GM19452 (cell line): ENCODE measurements around the gene PMPCA.
A peak's percentile ranks its signal among the peaks of the same experiment; 100 is the strongest.
"Not testable (repeated sequence)": the region's sequence is repeated elsewhere in the genome, so short reads cannot be mapped to it uniquely, and the experiment has no call there.

Experiments
- ATAC-seq: cut with Tn5 transposase; IDR thresholded peaks from one replicate; pipeline ENCODE4 v1.9.1; 2021; ENCODE audit not compliant: unreplicated experiment

PMPCA gene

GRCh38 chr9:136393531-136393930 is 16.9 kb upstream of the PMPCA start:
- ATAC-seq = no peak

DNA sequence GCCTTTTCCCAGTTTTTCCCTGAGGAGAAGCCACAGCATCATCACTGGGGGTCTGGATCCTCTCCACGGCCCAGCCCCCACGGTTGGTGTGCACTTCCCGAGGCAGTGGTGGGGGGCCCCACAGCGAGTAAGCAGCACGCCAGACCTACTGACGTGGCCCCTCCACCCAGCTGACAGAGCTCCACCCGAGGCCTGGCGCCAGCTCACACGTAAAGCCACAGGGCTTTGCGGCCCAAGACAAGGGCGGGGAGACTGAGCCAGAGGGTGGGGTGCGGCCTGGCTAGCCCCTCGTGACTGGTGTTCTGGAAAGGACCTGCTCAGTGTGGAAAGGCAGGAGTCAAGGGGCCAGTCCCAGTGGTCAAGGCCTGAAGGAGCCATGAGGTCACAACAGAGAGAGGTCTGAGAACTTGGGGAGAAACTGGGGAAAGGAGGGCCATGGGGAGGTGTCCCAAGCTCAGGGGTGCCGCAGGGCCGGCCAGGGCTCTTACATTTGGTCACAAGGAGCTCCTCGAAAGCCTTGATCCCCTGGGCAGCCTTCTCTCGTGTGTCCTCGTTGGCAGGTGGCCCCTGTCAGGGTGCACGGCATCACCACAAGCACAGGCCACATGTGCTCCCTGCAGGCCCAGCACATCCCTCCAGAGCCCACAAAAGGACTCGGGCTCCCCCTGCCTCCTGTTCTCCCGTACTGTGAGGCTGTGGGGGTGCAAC is 16.0 kb upstream of the PMPCA start:
- ATAC-seq = no peak

- ATAC-seq = no peak
These were observed 15.5 kb upstream of the PMPCA start for GRCh38 chr9:136395020-136395340.

GRCh38 chr9:136395345-136396218 is 14.9 kb upstream of the PMPCA start:
- ATAC-seq = no peak

DNA sequence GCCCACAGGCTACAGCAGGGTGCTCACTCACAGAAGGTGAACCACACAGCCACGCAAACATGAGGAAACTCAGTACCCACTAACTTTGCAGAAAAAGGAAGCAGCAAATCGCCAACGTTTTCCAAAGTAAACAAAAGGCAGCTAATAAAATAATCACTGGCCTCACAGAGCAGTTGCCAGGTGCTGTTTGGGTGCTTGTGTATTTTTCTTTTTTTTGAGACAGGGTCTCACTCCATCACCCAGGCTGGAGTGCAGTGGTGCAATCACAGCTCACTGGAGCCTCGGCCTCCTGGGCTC is 14.3 kb upstream of the PMPCA start:
- no peak for ATAC-seq

GRCh38 chr9:136397643-136398042 is 12.8 kb upstream of the PMPCA start:
- no peak for ATAC-seq

DNA sequence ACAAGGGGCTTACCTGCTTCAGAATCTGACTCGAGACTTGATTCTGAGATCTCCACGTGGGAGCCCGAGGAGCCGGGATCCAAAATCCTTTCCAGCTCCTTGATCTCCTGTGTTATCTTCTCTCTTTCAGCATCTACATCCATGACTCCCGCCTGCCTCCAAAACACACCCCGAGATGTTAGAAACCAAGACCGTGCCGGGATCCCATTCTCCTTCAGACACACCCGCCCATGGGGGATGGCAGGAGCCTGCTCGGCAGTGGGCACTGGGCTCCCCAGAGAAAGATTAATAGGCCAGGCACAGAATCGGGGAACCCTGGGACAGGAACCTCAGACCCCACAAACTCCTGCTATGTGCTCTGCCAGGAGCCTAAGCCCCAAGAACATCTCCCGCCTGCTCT is 12.2 kb upstream of the PMPCA start:
- ATAC-seq = no peak

DNA sequence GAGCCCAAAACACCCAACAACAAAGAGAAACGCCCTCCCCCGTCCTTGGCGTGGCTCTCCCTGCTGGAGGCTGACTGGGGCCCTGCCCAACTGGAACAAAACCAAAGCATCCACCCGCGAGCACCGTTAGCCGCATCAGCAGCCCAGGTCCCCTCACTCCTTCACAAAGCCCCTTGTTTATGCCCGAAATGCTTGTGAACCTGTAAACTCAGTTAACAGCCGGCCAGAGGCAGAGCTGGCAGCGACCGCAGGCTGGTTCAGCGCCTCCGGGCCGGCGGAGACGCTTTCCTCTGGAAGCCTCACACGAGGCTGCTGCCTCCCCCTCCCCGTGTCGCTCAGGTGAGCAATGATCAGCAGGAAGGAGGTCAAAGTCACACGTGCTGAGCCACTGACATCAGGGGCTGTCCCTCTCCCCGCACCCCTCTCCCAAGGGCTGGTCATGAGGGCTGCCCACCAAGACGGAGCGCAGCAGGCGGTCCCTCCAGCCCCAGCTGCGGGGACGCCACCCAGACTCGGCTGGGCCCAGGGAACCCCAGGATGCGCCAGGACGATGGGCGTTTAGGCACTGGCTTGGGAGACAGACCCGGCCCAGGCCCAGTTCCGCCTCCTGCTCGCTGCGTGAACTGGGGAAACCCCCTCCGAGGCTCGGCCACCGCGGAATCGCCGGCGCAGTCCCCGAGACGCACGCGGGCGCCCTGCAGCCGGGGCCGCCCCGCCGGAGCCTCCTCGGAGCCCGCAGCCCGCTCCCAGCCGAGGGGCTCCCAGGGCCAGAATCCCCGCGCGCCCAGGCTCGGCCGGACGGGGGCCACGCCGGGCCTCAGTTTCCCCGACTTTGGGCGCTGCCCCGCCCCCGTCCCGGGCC is 11.1 kb upstream of the PMPCA start:
- ATAC-seq = no peak

DNA sequence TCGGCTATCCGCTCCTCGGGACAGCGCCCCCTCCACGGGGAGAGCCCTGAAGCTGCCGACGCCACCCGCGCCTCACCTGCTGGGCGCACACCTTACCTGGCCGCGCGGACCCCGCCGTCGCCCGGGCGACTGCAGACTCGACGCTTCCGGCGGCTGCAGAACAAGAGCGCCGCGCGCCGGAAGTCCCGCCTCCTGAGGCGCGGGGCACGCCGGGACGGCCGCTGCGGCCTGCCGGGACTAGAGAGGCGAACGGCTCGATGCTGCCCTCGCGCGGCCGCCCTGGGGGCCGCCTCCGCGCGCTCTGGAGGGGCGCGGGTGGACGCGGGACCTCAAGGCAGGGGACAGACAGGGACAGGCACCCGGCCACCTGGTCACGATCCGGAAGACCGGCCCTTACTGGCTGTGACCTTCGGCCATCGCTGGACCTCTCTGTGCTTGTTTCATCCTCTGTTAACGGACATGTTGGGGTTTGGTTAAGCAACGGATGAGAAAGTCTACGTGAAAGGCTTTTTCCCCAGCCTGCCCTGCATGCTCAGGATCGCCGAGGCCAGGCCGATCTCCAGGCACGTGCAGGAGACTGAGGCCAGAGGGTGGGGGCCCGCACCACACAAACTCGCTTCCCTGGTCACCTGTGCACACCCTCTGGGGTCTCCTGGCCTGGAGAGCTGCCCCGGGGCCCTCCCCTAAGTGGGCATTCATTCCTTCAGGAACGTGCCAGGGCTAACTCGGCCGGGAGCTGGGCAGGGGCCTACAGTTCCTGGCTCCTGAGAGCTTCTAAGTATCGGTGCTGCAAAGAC is 10.2 kb upstream of the PMPCA start, which contains the start of gene SNAPC4:
SNAPC4 (minus strand) TSS at position 133 of the 797 bp plus-strand sequence. CDS start 1,742 bp downstream, outside the sequence.
- peak; percentile 68 for ATAC-seq

DNA sequence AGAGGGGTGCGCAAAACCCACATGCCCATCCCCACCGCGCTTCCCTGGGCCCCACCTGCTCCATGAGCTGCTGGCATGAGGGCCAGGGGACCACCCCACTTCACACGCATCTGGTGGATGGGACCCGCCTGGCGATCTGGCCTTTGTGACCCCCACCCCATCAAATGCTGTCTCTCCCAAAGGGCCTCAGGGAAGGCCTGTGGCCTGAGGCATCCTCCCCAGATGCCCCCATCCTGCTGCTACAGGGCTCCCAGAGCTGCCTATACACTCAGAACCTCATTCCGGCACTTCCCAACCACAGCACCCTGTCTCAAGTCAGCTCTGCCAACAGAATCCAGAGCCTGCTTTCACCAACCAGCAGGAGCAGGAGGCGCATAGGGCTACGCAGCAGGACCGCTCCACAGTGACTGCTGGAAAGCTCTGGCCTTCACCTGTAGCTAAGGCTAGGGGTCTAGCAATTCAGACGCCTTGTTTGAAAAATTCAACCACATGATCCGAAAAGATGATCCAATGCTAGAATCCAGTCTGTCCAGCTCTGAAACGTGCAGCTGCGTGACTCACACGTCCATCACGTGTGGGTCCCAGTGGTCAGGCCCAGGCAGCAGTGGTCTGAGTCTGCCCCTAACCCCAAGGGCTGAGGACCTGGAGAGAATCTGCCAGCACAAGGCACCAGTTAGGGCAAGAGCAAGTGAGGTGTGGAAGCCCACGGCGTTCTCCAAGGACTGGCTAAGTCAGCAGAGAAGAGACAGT is 9.1 kb upstream of the PMPCA start:
- no peak for ATAC-seq

DNA sequence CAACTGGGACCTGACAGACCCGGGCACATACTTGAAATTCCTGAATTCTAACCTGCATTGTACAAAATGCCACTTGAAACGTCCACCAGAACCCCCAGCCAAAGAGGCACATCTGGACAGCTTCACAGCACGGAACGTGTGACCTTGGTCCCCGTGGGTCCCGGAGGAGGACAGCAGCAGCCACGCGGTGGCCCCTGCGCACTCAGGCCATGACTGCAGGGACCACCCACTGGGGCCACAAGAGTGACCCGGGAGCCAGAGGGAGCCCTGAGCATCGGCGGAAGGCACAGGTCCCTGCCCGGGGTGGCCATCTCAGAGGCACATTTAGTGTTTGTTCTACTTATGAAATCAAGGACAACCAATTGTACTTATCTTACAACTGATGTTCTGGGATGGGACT is 8.4 kb upstream of the PMPCA start:
- no peak for ATAC-seq

DNA sequence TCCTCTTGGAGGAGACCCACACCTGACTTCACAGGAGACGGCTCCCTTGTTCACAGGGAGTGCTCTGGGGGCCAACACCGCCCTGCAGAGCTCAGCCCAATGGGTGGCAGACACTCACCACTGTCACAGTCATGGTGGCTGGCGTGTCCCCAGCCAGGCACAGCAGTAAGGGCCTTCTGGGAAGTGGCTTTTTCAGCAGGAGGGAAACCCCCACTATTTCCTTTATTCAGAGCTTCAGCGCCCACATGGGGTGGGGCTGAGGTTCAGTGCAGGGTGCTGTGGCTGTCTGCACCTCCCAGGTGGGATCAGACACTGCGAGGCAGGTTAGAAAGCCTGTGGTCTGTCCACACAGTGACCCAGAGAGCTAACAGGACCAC is 6.9 kb upstream of the PMPCA start:
- peak; percentile 41 for ATAC-seq

GRCh38 chr9:136403915-136404800 is 6.3 kb upstream of the PMPCA start:
- ATAC-seq = no peak

DNA sequence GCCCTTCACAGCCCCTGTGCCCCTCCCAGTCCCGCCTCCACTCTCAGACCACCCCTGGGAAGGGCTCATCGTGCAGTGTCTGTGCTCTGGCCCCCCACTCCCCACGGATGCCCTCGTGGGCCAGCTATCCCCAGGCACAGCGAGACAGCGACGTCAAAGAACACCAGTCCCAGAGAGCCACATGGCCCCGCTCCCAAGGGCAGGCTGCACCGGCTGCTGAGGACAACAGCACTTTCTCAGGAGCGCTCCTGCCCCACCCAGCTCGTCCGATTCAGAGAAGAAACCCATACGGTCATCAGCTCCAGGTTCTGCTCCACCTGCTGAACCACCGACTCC is 5.7 kb upstream of the PMPCA start:
- ATAC-seq = no peak

DNA sequence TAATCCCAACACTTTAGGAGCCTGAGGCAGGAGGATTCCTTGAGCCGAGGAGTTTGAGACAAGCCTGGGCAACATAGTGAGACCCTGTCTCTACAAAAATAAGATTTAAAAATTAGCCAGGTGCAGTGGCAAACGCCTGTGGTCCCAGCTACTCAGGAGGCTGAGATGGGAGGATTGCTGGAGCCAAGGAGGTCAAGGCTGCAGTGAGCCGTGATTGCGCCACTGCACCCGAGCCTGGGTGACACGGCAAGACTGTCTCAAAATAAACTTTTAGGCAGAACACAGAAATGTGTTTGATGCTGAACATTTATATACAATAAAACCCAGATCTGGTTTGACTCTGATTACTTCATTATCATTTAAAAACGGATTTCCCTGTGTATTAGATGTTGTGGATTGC is 5.0 kb upstream of the PMPCA start:
- ATAC-seq = no peak

DNA sequence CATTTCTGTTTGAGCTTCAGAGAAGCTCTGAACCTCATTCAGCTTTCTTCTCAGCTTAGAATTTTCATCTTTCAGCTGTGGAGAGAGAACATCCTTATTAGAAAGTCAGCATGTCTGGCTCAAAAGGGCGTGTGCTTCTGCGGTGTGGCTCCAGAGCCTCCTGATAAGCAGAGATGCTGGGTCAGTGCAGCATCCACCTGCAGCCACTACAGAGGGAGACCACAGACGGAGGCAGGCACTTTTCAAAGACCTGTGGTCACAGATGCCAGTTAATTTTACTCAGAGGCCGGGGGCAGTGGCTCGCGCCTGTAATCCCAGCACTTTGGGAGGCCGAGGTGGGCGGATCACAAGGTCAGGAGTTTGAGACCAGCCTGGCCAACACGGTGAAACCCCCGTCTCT is 4.6 kb upstream of the PMPCA start:
- not testable (repeated sequence) for ATAC-seq

- ATAC-seq = not testable (repeated sequence)
These were observed 3.4 kb upstream of the PMPCA start for GRCh38 chr9:136407061-136407460.

DNA sequence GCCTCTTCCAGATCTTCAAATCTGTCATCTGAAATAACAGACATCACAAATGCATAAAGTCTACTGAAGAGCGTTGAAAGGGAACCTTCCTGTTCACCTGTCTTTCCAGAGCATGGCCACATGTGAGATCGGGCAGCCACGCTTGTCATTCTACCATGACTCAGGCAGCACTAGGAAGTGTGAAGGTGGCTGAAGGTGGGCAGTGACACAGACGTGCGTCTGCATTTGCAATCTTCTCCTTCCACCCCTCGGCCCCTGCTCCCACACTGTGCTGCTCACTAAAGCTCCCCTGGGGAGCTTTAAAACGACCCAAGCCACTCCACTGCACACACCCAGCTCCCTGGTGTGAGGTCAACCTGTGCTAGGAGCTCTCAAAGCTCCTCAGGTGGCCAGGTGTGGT is 2.5 kb upstream of the PMPCA start:
- no peak for ATAC-seq
